NCI-H2081 (cell line): Measurements from ENCODE around the gene BLOC1S5.

ENCODE experiments used
- DNase-seq, 2 experiments: peaks; one replicate each; lab custom pipeline; 2025; lab: John Stamatoyannopoulos, UW

The BLOC1S5 gene

GRCh38 chr6:8063761-8064637 is at the start of gene BLOC1S5:
Gene BLOC1S5 (minus strand): TSS chr6:8064389. CDS start chr6:8064376, 13 bp downstream.
- DNase-seq, result peak; percentile 97 to 98

GRCh38 chr6:8113131-8113654 is 49.0 kb upstream of the BLOC1S5 start:
- DNase-seq, result no peak

GRCh38 chr6:8110725-8111124 is 46.5 kb upstream of the BLOC1S5 start:
- no peak for DNase-seq

GRCh38 chr6:8110117-8110721 is 46.0 kb upstream of the BLOC1S5 start:
- no peak for DNase-seq

GRCh38 chr6:8108759-8109539 is 44.8 kb upstream of the BLOC1S5 start:
- no peak for DNase-seq

- DNase-seq, result no peak
These were observed 44.0 kb upstream of the BLOC1S5 start for GRCh38 chr6:8108031-8108660.

- DNase-seq, result no peak
These were observed 41.6 kb upstream of the BLOC1S5 start for GRCh38 chr6:8105791-8106190.

GRCh38 chr6:8103726-8104125 is 39.5 kb upstream of the BLOC1S5 start:
- no peak for DNase-seq

- DNase-seq, result peak; percentile 93 to 94
These were observed 38.2 kb upstream of the BLOC1S5 start, which contains the start of gene EEF1E1 for GRCh38 chr6:8102122-8102958. Gene EEF1E1 (minus strand): TSS chr6:8102548. CDS start chr6:8102521, 27 bp downstream.

GRCh38 chr6:8100159-8100854 is 36.1 kb upstream of the BLOC1S5 start:
- DNase-seq, result no peak

- DNase-seq, result no peak
These were observed 26.5 kb upstream of the BLOC1S5 start for GRCh38 chr6:8090650-8091049.

- no peak for DNase-seq
These were observed 24.7 kb upstream of the BLOC1S5 start for GRCh38 chr6:8088886-8089285.

- DNase-seq, result no peak
These were observed 23.9 kb upstream of the BLOC1S5 start for GRCh38 chr6:8087870-8088754.

- DNase-seq, result no peak
These were observed 22.6 kb upstream of the BLOC1S5 start for GRCh38 chr6:8086755-8087306.

GRCh38 chr6:8085053-8085511 is 20.9 kb upstream of the BLOC1S5 start:
- DNase-seq, result no peak

- DNase-seq, result no peak
These were observed 20.4 kb upstream of the BLOC1S5 start for GRCh38 chr6:8084586-8084985.

- peak in 1 of 2 experiments; percentile 49 for DNase-seq
These were observed 19.0 kb upstream of the BLOC1S5 start for GRCh38 chr6:8082954-8083858.

- DNase-seq, result no peak
These were observed 18.4 kb upstream of the BLOC1S5 start for GRCh38 chr6:8082572-8082953.
